Measurements from ENCODE around the gene KLK4. TPM values are rescaled to one million over a fixed set of nuclear protein-coding genes. Genes with fewer than 3 reads are reported as not detected.

The KLK4 gene
- total RNA-seq, 1 experiment from 2014 or later = 0.70 TPM

DNA sequence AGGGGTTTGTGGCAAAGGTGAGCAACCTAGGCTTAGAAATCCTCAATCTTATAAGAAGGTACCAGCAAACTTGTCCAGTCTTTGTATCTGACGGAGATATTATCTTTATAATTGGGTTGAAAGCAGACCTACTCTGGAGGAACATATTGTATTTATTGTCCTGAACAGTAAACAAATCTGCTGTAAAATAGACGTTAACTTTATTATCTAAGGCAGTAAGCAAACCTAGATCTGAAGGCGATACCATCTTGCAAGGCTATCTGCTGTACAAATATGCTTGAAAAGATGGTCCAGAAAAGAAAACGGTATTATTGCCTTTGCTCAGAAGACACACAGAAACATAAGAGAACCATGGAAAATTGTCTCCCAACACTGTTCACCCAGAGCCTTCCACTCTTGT is 41.7 kb downstream of the KLK4 start:
- Mint-ChIP-seq H3K4me1 (no peaks in the 10 kb centered on the region), H3K4me3 (no peak overlapping the region), H3K27me3 (ENCODE audit: low read depth) (peaks cover 67% of the 10 kb centered on the region), H3K36me3 (no peaks in the 10 kb centered on the region), H3K27ac (no peak overlapping the region), H3K9me3 (no peaks in the 10 kb centered on the region)
- ChIA-PET POLR2A (no interaction called here), CTCF (interaction anchor here (1.2 to 1.5 kb wide), 2 partner anchors 53 to 65 kb away, joined by 3 to 5 read pairs; no protein-coding TSS in a partner anchor)
- no peak for ATAC-seq
- TF ChIP-seq, protein P1, sequence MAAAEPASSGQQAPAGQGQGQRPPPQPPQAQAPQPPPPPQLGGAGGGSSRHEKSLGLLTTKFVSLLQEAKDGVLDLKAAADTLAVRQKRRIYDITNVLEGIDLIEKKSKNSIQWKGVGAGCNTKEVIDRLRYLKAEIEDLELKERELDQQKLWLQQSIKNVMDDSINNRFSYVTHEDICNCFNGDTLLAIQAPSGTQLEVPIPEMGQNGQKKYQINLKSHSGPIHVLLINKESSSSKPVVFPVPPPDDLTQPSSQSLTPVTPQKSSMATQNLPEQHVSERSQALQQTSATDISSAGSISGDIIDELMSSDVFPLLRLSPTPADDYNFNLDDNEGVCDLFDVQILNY (CRISPR knock-in tag; IDR thresholded peaks at IDR 0.05) = no peak
- TF ChIP-seq OVOL2 (CRISPR knock-in tag; IDR thresholded peaks at IDR 0.05; ENCODE audit: borderline replicate concordance) (no peak), CREB1 (CRISPR knock-in tag; IDR thresholded peaks at IDR 0.05) (no peak), NR1H2 (CRISPR knock-in tag; IDR thresholded peaks at IDR 0.05) (no peak), CREM (CRISPR knock-in tag; IDR thresholded peaks at IDR 0.05) (no peak)
- TF ChIP-seq, protein P2, sequence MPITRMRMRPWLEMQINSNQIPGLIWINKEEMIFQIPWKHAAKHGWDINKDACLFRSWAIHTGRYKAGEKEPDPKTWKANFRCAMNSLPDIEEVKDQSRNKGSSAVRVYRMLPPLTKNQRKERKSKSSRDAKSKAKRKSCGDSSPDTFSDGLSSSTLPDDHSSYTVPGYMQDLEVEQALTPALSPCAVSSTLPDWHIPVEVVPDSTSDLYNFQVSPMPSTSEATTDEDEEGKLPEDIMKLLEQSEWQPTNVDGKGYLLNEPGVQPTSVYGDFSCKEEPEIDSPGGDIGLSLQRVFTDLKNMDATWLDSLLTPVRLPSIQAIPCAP (CRISPR knock-in tag; IDR thresholded peaks at IDR 0.05) = no peak
- DNase-seq (ENCODE audit: low spot score) = no peak

DNA sequence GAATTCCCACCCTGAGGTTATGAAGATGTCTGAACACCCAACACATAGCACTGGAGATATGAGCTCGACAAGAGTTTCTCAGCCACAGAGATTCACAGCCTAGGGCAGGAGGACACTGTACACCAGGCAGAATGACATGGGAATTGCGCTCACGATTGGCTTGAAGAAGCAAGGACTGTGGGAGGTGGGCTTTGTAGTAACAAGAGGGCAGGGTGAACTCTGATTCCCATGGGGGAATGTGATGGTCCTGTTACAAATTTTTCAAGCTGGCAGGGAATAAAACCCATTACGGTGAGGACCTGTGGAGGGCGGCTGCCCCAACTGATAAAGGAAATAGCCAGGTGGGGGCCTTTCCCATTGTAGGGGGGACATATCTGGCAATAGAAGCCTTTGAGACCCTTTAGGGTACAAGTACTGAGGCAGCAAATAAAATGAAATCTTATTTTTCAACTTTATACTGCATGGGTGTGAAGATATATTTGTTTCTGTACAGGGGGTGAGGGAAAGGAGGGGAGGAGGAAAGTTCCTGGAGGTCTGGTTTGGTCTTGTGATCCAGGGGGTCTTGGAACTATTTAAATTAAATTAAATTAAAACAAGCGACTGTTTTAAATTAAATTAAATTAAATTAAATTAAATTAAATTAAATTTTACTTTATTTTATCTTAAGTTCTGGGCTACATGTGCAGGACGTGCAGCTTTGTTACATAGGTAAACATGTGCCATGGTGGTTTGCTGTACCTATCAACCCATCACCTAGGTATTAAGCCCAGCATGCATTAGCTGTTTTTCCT is 49.5 kb downstream of the KLK4 start:
- H3K36me3 Mint-ChIP-seq = peaks cover 15% of the 10 kb centered on the region
- H3K4me3 Mint-ChIP-seq = no peak overlapping the region
- DNase-seq (ENCODE audit: low spot score) = no peak
- no peak overlapping the region for H3K27ac Mint-ChIP-seq
- ChIA-PET POLR2A (no interaction called here), CTCF (interaction anchor here (0.6 to 1.4 kb wide), 2 partner anchors 155 to 393 kb away, joined by 3 to 4 read pairs; no protein-coding TSS in a partner anchor)
- ATAC-seq = no peak
- peaks cover 18% of the 10 kb centered on the region for H3K4me1 Mint-ChIP-seq
- peaks cover 30% of the 10 kb centered on the region for H3K9me3 Mint-ChIP-seq
- peaks cover 59% of the 10 kb centered on the region for H3K27me3 Mint-ChIP-seq (ENCODE audit: low read depth)
- TF ChIP-seq, protein P3, sequence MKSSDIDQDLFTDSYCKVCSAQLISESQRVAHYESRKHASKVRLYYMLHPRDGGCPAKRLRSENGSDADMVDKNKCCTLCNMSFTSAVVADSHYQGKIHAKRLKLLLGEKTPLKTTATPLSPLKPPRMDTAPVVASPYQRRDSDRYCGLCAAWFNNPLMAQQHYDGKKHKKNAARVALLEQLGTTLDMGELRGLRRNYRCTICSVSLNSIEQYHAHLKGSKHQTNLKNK (CRISPR knock-in tag; IDR thresholded peaks at IDR 0.05) = no peak
- peak; percentile 89 for TF ChIP-seq HMGA2 (CRISPR knock-in tag; IDR thresholded peaks at IDR 0.05)

DNA sequence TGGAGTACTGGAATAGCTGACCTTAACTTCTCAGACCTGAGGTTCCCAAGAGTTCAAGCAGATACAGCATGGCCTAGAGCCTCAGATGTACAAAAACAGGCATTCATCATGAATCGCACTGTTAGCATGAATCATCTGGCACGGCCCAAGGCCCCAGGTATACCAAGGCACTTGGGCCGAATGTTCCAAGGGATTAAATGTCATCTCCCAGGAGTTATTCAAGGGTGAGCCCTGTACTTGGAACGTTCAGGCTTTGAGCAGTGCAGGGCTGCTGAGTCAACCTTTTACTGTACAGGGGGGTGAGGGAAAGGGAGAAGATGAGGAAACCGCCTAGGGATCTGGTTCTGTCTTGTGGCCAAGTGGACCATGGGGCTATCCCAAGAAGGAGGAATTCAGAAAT is 50.2 kb downstream of the KLK4 start:
- CTCF ChIA-PET = interaction anchor here (0.6 to 1.4 kb wide), 2 partner anchors 156 to 393 kb away, joined by 3 to 4 read pairs; no protein-coding TSS in a partner anchor
- DNase-seq (ENCODE audit: low spot score) (no peak), ATAC-seq (no peak)
- H3K27me3 Mint-ChIP-seq (ENCODE audit: low read depth) = peaks cover 59% of the 10 kb centered on the region
- no peak for TF ChIP-seq GTF2I (CRISPR knock-in tag; conservative IDR thresholded peaks at IDR 0.05)
- TF ChIP-seq ZNF138 (CRISPR knock-in tag; conservative IDR thresholded peaks at IDR 0.05) = no peak
- TF ChIP-seq JUN (CRISPR knock-in tag; IDR thresholded peaks at IDR 0.05) = no peak
- TF ChIP-seq GRHL2 (CRISPR knock-in tag; IDR thresholded peaks at IDR 0.05; ENCODE audit: insufficient replicate concordance, severe bottlenecking) = no peak
- no peak for TF ChIP-seq RORB (CRISPR knock-in tag; IDR thresholded peaks at IDR 0.05)
- TF ChIP-seq NFE2L1 (CRISPR knock-in tag; IDR thresholded peaks at IDR 0.05) = no peak
- TF ChIP-seq ZNF416 (CRISPR knock-in tag; IDR thresholded peaks at IDR 0.05) = no peak
- TF ChIP-seq SP1 (CRISPR knock-in tag; conservative IDR thresholded peaks at IDR 0.05) = no peak
- H3K4me1 Mint-ChIP-seq = peaks cover 18% of the 10 kb centered on the region
- POLR2A ChIA-PET = no interaction called here
- H3K27ac Mint-ChIP-seq = no peak overlapping the region
- peaks cover 15% of the 10 kb centered on the region for H3K36me3 Mint-ChIP-seq
- H3K9me3 Mint-ChIP-seq = peaks cover 30% of the 10 kb centered on the region
- no peak overlapping the region for H3K4me3 Mint-ChIP-seq

DNA sequence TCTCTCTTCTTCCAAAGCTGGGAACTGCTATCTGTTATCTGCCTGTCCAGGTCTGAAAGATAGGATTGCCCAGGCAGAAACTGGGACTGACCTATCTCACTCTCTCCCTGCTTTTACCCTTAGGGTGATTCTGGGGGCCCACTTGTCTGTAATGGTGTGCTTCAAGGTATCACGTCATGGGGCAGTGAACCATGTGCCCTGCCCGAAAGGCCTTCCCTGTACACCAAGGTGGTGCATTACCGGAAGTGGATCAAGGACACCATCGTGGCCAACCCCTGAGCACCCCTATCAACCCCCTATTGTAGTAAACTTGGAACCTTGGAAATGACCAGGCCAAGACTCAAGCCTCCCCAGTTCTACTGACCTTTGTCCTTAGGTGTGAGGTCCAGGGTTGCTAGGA is 51.3 kb downstream of the KLK4 start:
- ChIA-PET CTCF (no interaction called here), POLR2A (no interaction called here)
- Mint-ChIP-seq H3K27ac (no peak overlapping the region), H3K27me3 (ENCODE audit: low read depth) (peaks cover 59% of the 10 kb centered on the region), H3K4me3 (no peak overlapping the region), H3K36me3 (peaks cover 15% of the 10 kb centered on the region), H3K4me1 (peaks cover 18% of the 10 kb centered on the region), H3K9me3 (peaks cover 30% of the 10 kb centered on the region)
- ATAC-seq (no peak), DNase-seq (ENCODE audit: low spot score) (no peak)
- TF ChIP-seq, protein P4, sequence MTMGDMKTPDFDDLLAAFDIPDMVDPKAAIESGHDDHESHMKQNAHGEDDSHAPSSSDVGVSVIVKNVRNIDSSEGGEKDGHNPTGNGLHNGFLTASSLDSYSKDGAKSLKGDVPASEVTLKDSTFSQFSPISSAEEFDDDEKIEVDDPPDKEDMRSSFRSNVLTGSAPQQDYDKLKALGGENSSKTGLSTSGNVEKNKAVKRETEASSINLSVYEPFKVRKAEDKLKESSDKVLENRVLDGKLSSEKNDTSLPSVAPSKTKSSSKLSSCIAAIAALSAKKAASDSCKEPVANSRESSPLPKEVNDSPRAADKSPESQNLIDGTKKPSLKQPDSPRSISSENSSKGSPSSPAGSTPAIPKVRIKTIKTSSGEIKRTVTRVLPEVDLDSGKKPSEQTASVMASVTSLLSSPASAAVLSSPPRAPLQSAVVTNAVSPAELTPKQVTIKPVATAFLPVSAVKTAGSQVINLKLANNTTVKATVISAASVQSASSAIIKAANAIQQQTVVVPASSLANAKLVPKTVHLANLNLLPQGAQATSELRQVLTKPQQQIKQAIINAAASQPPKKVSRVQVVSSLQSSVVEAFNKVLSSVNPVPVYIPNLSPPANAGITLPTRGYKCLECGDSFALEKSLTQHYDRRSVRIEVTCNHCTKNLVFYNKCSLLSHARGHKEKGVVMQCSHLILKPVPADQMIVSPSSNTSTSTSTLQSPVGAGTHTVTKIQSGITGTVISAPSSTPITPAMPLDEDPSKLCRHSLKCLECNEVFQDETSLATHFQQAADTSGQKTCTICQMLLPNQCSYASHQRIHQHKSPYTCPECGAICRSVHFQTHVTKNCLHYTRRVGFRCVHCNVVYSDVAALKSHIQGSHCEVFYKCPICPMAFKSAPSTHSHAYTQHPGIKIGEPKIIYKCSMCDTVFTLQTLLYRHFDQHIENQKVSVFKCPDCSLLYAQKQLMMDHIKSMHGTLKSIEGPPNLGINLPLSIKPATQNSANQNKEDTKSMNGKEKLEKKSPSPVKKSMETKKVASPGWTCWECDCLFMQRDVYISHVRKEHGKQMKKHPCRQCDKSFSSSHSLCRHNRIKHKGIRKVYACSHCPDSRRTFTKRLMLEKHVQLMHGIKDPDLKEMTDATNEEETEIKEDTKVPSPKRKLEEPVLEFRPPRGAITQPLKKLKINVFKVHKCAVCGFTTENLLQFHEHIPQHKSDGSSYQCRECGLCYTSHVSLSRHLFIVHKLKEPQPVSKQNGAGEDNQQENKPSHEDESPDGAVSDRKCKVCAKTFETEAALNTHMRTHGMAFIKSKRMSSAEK (CRISPR knock-in tag; IDR thresholded peaks at IDR 0.05; ENCODE audit: borderline replicate concordance) = no peak
- TF ChIP-seq TEAD4 (CRISPR knock-in tag; IDR thresholded peaks at IDR 0.05) (no peak), RELA (CRISPR knock-in tag; IDR thresholded peaks at IDR 0.05; ENCODE audit: borderline replicate concordance) (no peak)
- TF ChIP-seq, protein P5, sequence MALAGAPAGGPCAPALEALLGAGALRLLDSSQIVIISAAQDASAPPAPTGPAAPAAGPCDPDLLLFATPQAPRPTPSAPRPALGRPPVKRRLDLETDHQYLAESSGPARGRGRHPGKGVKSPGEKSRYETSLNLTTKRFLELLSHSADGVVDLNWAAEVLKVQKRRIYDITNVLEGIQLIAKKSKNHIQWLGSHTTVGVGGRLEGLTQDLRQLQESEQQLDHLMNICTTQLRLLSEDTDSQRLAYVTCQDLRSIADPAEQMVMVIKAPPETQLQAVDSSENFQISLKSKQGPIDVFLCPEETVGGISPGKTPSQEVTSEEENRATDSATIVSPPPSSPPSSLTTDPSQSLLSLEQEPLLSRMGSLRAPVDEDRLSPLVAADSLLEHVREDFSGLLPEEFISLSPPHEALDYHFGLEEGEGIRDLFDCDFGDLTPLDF (CRISPR knock-in tag; IDR thresholded peaks at IDR 0.05) = no peak

All from WTC11 (cell line).